Loucy (cell line): ENCODE results near the gene FADS3.

ENCODE experiments used
- H2AFZ ChIP-seq: fragments of 200-600 bp; sonication (generic); 2 replicates; pipeline ENCODE4 v1.6.0; 2016; ENCODE audit warnings: antibody characterized with exemption, mild to moderate bottlenecking, low read length, moderate library complexity
- H3F3A ChIP-seq: fragments of 200-600 bp; 2 replicates; pipeline ENCODE4 v1.6.0; 2016; ENCODE audit warnings: antibody characterized with exemption, low read depth, mild to moderate bottlenecking
- H3K27me3 ChIP-seq: fragments of 200-600 bp; sonication (generic); 2 replicates; pipeline ENCODE4 v1.6.1; 2014; ENCODE audit warnings: low read length, mild to moderate bottlenecking; ENCODE audit not compliant: insufficient read depth, poor library complexity, severe bottlenecking
- H3K36me3 ChIP-seq: fragments of 200-600 bp; sonication (generic); 2 replicates; pipeline ENCODE4 v1.6.1; 2016; ENCODE audit warnings: low read length; ENCODE audit not compliant: insufficient read depth
- H3K4me1 ChIP-seq: fragments of 200-600 bp; sonication (generic); 2 replicates; pipeline ENCODE4 v1.5.1; 2014; ENCODE audit warnings: low read length, mild to moderate bottlenecking; ENCODE audit not compliant: insufficient read depth, poor library complexity, severe bottlenecking
- H3K4me2 ChIP-seq: fragments of 200-600 bp; sonication (generic); 2 replicates; pipeline ENCODE4 v1.6.0; 2014; ENCODE audit warnings: antibody characterized with exemption, low read length, low read depth, mild to moderate bottlenecking; ENCODE audit not compliant: poor library complexity, severe bottlenecking
- H3K4me3 ChIP-seq: fragments of 200-600 bp; sonication (generic); 2 replicates; pipeline ENCODE4 v1.5.1; 2014; ENCODE audit warnings: low read length, mild to moderate bottlenecking, mixed read lengths; ENCODE audit not compliant: poor library complexity, severe bottlenecking
- H3K79me2 ChIP-seq: fragments of 200-600 bp; sonication (generic); 2 replicates; pipeline ENCODE4 v1.6.1; 2014; ENCODE audit warnings: low read length; ENCODE audit not compliant: insufficient read depth
- H3K9ac ChIP-seq: fragments of 200-600 bp; sonication (generic); 2 replicates; pipeline ENCODE4 v1.6.0; 2014; ENCODE audit warnings: mild to moderate bottlenecking, low read depth, low read length, moderate library complexity; ENCODE audit not compliant: poor library complexity, severe bottlenecking
- H3K9me2 ChIP-seq: fragments of 200-600 bp; sonication (generic); replicated peaks from 2 replicates; pipeline ENCODE4 v1.6.1; 2016; ENCODE audit warnings: low read depth, low read length, mixed read lengths
- H3K9me3 ChIP-seq: fragments of 200-600 bp; sonication (generic); 2 replicates; pipeline ENCODE4 v1.6.1; 2014; ENCODE audit warnings: mild to moderate bottlenecking, antibody characterized with exemption, low read length, low read depth; ENCODE audit not compliant: insufficient read depth
- H4K20me1 ChIP-seq: fragments of 200-600 bp; sonication (generic); 2 replicates; pipeline ENCODE4 v1.6.0; 2014; ENCODE audit warnings: antibody characterized with exemption, low read length, mild to moderate bottlenecking; ENCODE audit not compliant: insufficient read depth, poor library complexity, severe bottlenecking
- CTCF ChIP-seq: fragments of 200-600 bp; sonication (generic); conservative IDR thresholded peaks from 2 replicates; pipeline ENCODE4 v1.5.1; 2014; ENCODE audit warnings: mild to moderate bottlenecking, antibody characterized with exemption, low read length
- EZH2phosphoT487 ChIP-seq: fragments of 200-600 bp; IDR thresholded peaks from 2 replicates; pipeline ENCODE4 v1.6.1; 2018; ENCODE audit warnings: antibody characterized with exemption, mild to moderate bottlenecking, moderate library complexity, borderline replicate concordance

Gene FADS3

DNA sequence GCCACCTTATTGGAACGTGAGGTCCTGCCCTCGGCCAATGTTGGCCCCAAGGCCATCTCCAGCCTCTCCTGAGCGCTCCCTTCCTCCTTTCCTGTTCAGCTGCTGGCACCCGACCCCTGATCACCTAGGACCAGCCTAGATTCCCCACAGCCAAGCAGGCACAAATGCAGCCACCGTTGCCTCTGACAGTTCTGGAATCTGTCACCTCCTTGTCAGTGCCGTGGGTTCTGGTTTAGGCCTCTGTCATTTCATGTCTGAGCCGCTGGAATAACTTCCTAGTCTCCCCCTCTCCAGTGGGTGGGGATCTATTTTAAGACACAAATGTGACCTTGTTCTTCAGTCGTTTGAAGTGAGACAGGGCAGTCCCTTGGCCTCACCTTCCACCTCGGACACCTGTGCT is 29.7 kb downstream of the FADS3 start:
- Histone ChIP-seq H2AFZ (no peak overlapping the region), H4K20me1 (peaks cover 11% of the 10 kb centered on the region), H3K4me3 (no peak overlapping the region), H3K27me3 (no peaks in the 10 kb centered on the region), H3K9me2 (no peaks in the 10 kb centered on the region), H3F3A (no peaks in the 10 kb centered on the region), H3K79me2 (no peaks in the 10 kb centered on the region), H3K9me3 (no peaks in the 10 kb centered on the region), H3K4me1 (no peaks in the 10 kb centered on the region), H3K36me3 (peaks cover 89% of the 10 kb centered on the region; the same call in 1 of the 2 replicates), H3K9ac (no peak overlapping the region), H3K4me2 (no peak overlapping the region)
- TF ChIP-seq CTCF (no peak), EZH2phosphoT487 (no peak)

- Histone ChIP-seq H3F3A (no peaks in the 10 kb centered on the region), H3K9me2 (no peaks in the 10 kb centered on the region), H4K20me1 (peaks cover 23% of the 10 kb centered on the region), H3K4me2 (no peak overlapping the region), H3K36me3 (peaks cover 89% of the 10 kb centered on the region; the same call in 1 of the 2 replicates), H3K4me3 (no peak overlapping the region), H3K79me2 (peaks cover under 1% of the 10 kb centered on the region; the same call in 1 of the 2 replicates), H2AFZ (no peak overlapping the region), H3K9me3 (no peaks in the 10 kb centered on the region), H3K27me3 (no peaks in the 10 kb centered on the region), H3K4me1 (no peaks in the 10 kb centered on the region), H3K9ac (no peak overlapping the region)
- no peak for TF ChIP-seq CTCF
- TF ChIP-seq EZH2phosphoT487 = no peak
Measured at GRCh38 chr11:61860054-61860903, 31.1 kb downstream of the FADS3 start.

- peaks cover 31% of the 10 kb centered on the region; the same call in 1 of the 2 replicates for H3K79me2 ChIP-seq
- H3K27me3 ChIP-seq = no peaks in the 10 kb centered on the region
- H3K36me3 ChIP-seq = peaks cover 94% of the 10 kb centered on the region; the same call in 1 of the 2 replicates
- no peaks in the 10 kb centered on the region for H3F3A ChIP-seq
- H3K4me1 ChIP-seq = no peaks in the 10 kb centered on the region
- H2AFZ ChIP-seq = no peak overlapping the region
- H3K4me3 ChIP-seq = no peak overlapping the region
- no peak overlapping the region for H3K4me2 ChIP-seq
- H3K9ac ChIP-seq = no peak overlapping the region
- peaks cover 55% of the 10 kb centered on the region for H4K20me1 ChIP-seq
- no peaks in the 10 kb centered on the region for H3K9me2 ChIP-seq
- TF ChIP-seq CTCF = no peak
- no peak for TF ChIP-seq EZH2phosphoT487
- H3K9me3 ChIP-seq = no peaks in the 10 kb centered on the region
Measured at GRCh38 chr11:61855939-61856680, 35.2 kb downstream of the FADS3 start.
